SK-N-SH (cell line): ENCODE data around the gene FOXF1. TPM values are rescaled to one million over a fixed set of nuclear protein-coding genes. Genes with fewer than 3 reads are reported as not detected.

Source experiments
- CTCF ChIA-PET: fragments of 300-600, 350-600 bp; formaldehyde crosslinking; extraction: SDS; loops from one replicate; lab custom pipeline; 2021; lab: Yijun Ruan, JAX
- POLR2A ChIA-PET: fragments of 350-600 bp; sonication (Branson Sonifier 250); formaldehyde crosslinking; extraction: SDS; loops from one replicate; lab custom pipeline; 2020; ENCODE audit warnings: antibody characterized with exemption, inconsistent platforms; lab: Yijun Ruan, JAX
- DNase-seq: peaks from one replicate; pipeline ENCODE4 v3.0.0; 2012
- H2AFZ ChIP-seq: fragments of 200-600 bp; sonication (generic); 2 replicates; pipeline ENCODE4 v1.8.1; 2016; ENCODE audit warnings: antibody characterized with exemption, mild to moderate bottlenecking, low read depth
- H3F3A ChIP-seq: fragments of 200-600 bp; sonication (generic); replicated peaks from 2 replicates; pipeline ENCODE3; 2016; ENCODE audit warnings: antibody characterized with exemption, mild to moderate bottlenecking; ENCODE audit not compliant: insufficient read depth
- H3K27ac ChIP-seq, 2 experiments: fragments of 200-500 bp in 1 of 2; fragments of 200-600 bp in 1 of 2; sonication (Bioruptor generic) in 1 of 2; sonication (generic), shearing (Covaris generic) in 1 of 2; 2 replicates each; pipeline versions ENCODE4 v1.5.1 to v1.6.1; 2014 to 2016; ENCODE audit warnings: low read depth in 2 of 2, inconsistent platforms in 1 of 2, low read length in 1 of 2, mild to moderate bottlenecking in 1 of 2, mixed read lengths in 1 of 2
- H3K27me3 ChIP-seq: fragments of 200-600 bp; sonication (generic), shearing (Covaris generic); 2 replicates; pipeline ENCODE4 v1.6.1; 2016; ENCODE audit warnings: mixed run types; ENCODE audit not compliant: insufficient read depth
- H3K36me3 ChIP-seq, 2 experiments: fragments of 200-500 bp in 1 of 2; fragments of 200-600 bp in 1 of 2; sonication (Bioruptor generic) in 1 of 2; sonication (generic) in 1 of 2; replicated peaks in 1 of 2; 2 replicates each; pipeline versions ENCODE3 to v1.5.1; 2014 to 2016; ENCODE audit warnings: low read length in 1 of 2, mild to moderate bottlenecking in 1 of 2; ENCODE audit not compliant: insufficient read depth in 2 of 2, control insufficient read depth in 1 of 2
- H3K4me1 ChIP-seq, 2 experiments: fragments of 200-500 bp in 1 of 2; fragments of 200-600 bp in 1 of 2; sonication (Bioruptor generic) in 1 of 2; sonication (generic), shearing (Covaris generic) in 1 of 2; 2 replicates each; pipeline versions ENCODE4 v1.5.1 to v1.6.1; 2014 to 2016; ENCODE audit warnings: low read depth in 1 of 2, low read length in 1 of 2, mixed run types in 1 of 2; ENCODE audit not compliant: insufficient read depth in 2 of 2, control insufficient read depth in 1 of 2
- H3K4me2 ChIP-seq: fragments of 200-600 bp; sonication (generic), shearing (Covaris generic); 2 replicates; pipeline ENCODE4 v1.6.1; 2017; ENCODE audit warnings: mixed run types
- H3K4me3 ChIP-seq, 2 experiments: fragments of 200-500 bp in 1 of 2; fragments of 200-600 bp in 1 of 2; sonication (Bioruptor generic) in 1 of 2; sonication (generic), shearing (Covaris generic) in 1 of 2; 2 replicates each; pipeline versions ENCODE4 v1.5.1 to v1.8.1; 2014 to 2016; ENCODE audit warnings: low read depth in 2 of 2, inconsistent platforms in 1 of 2, low read length in 1 of 2, mild to moderate bottlenecking in 1 of 2, mixed read lengths in 1 of 2, moderate library complexity in 1 of 2
- H3K79me2 ChIP-seq: fragments of 200-600 bp; sonication (generic); 2 replicates; pipeline ENCODE4 v1.8.1; 2017; ENCODE audit warnings: mild to moderate bottlenecking; ENCODE audit not compliant: insufficient read depth
- H3K9ac ChIP-seq: fragments of 200-600 bp; sonication (generic); 2 replicates; pipeline ENCODE4 v1.6.1; 2017; ENCODE audit warnings: mixed run types
- H3K9me2 ChIP-seq: fragments of 200-600 bp; sonication (generic); 2 replicates; pipeline ENCODE4 v1.6.1; 2017; ENCODE audit warnings: mixed run types
- H3K9me3 ChIP-seq: fragments of 200-600 bp; sonication (generic); 2 replicates; pipeline ENCODE4 v1.6.1; 2017; ENCODE audit warnings: mixed run types, mild to moderate bottlenecking, moderate library complexity
- H4K20me1 ChIP-seq: fragments of 200-600 bp; sonication (generic); 2 replicates; pipeline ENCODE4 v1.6.1; 2017; ENCODE audit warnings: mild to moderate bottlenecking, mixed run types; ENCODE audit not compliant: insufficient read depth
- CHD2 ChIP-seq: fragments of 150-350 bp; IDR thresholded peaks from 2 replicates; pipeline ENCODE4 v1.6.1; 2018; ENCODE audit warnings: low read length; ENCODE audit not compliant: partially characterized antibody
- ELF1 ChIP-seq: IDR thresholded peaks from 2 replicates; pipeline ENCODE4 v1.4.0; 2012
- EP300 ChIP-seq, 2 experiments: IDR thresholded peaks; 2 replicates each; pipeline versions ENCODE4 v1.4.0 to v1.6.1; 2012; ENCODE audit warnings: borderline replicate concordance in 1 of 2, low read depth in 1 of 2, low read length in 1 of 2
- GATA2 ChIP-seq: sonication (generic); formaldehyde crosslinking; IDR thresholded peaks from 2 replicates; pipeline ENCODE4 v1.5.0; 2020; ENCODE audit warnings: mild to moderate bottlenecking, missing genetic modification reagents
- JUND ChIP-seq: IDR thresholded peaks from 2 replicates; pipeline ENCODE4 v1.4.0; 2012
- NFIC ChIP-seq: IDR thresholded peaks from 2 replicates; pipeline ENCODE4 v1.4.0; 2012; ENCODE audit warnings: borderline replicate concordance
- NRF1 ChIP-seq: IDR thresholded peaks from 2 replicates; pipeline ENCODE4 v1.6.1; 2012; ENCODE audit warnings: low read depth, mild to moderate bottlenecking, low read length
- RCOR1 ChIP-seq: fragments of 150-350 bp; IDR thresholded peaks from 2 replicates; pipeline ENCODE4 v1.6.1; 2017; ENCODE audit warnings: antibody characterized with exemption, low read length
- RXRA ChIP-seq: IDR thresholded peaks from 2 replicates; pipeline ENCODE4 v1.4.0; 2012; ENCODE audit warnings: low read depth, mild to moderate bottlenecking, borderline replicate concordance
- SIN3A ChIP-seq: IDR thresholded peaks from 2 replicates; pipeline ENCODE4 v1.6.1; 2012; ENCODE audit warnings: low read depth, mild to moderate bottlenecking, low read length, moderate library complexity, borderline replicate concordance
- TAF1 ChIP-seq: IDR thresholded peaks from 2 replicates; pipeline ENCODE4 v1.6.1; 2012; ENCODE audit warnings: low read depth, mild to moderate bottlenecking, low read length, moderate library complexity, borderline replicate concordance
- TCF12 ChIP-seq: IDR thresholded peaks from 2 replicates; pipeline ENCODE4 v1.4.0; 2012
- WGBS: methylation state at CpG from one replicate; pipeline ENCODE4 v1.1.6; 2017; ENCODE audit warnings: low lambda C conversion rate; 5-methylcytosine and 5-hydroxymethylcytosine counted together
- polyA plus RNA-seq, 3 experiments: library from polyadenylated mRNA; depleted of rRNA; stranded (reverse); fragments of >200 nt; gene quantifications; 2 replicates each; pipeline ENCODE4 v1.2.3, GENCODE V29; 2012
- TF ChIP-seq, protein P1 (sequence below): IDR thresholded peaks from 2 replicates; pipeline ENCODE4; 2012
- TF ChIP-seq, protein P2 (sequence below): fragments of 150-350 bp; IDR thresholded peaks from 2 replicates; pipeline ENCODE4 v1.6.1; 2017; ENCODE audit warnings: antibody characterized with exemption, low read length, low read depth, borderline replicate concordance
- TF ChIP-seq, protein P3 (sequence below): IDR thresholded peaks from 2 replicates; pipeline ENCODE4 v1.4.0; 2012; ENCODE audit warnings: low read depth
- TF ChIP-seq, protein P4 (sequence below): IDR thresholded peaks from 2 replicates; pipeline ENCODE4 v1.4.0; 2012; ENCODE audit warnings: low read depth, borderline replicate concordance
- TF ChIP-seq, protein P5 (sequence below): fragments of 200-600 bp; sonication (generic); IDR thresholded peaks from 2 replicates; pipeline ENCODE4 v1.6.1; 2017; ENCODE audit warnings: antibody characterized with exemption, mild to moderate bottlenecking, moderate library complexity

FOXF1 gene
- polyA plus RNA-seq, 1 of the 3 experiments (the other 2 are of a cell fraction): 0.02 TPM

DNA sequence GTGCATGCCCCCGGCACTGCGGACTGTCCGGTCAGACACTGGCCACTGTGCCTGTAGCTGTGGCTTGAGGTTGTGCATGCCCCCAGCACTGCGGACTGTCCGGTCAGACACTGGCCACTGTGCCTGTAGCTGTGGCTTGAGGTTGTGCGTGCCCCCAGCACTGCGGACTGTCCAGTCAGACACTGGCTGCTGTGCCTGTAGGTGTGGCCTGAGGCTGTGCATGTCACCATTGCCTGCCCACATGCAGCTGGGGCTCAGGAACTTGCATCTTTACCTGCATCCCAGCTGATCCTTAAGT is 39.5 kb downstream of the FOXF1 start:
- POLR2A ChIA-PET: no interaction called here

DNA sequence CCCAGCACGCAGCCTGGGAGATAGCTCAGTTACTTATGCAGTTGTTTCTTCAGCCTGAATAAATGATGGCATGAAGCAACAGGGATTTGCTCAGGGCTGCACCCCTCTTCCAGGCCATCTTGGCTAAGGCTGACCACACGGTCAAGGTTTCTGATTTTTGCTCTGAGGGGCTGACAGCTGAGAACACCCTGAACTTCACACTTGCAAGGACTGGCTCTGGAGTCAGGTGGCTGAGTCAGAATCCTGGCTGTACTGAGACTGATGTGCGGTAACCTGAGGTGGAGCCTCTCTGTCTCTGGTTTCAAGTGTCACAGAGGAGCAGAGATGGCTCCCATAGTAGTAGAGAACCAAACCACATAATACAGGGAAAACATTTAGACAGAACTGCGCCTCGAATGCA is 40.0 kb downstream of the FOXF1 start:
- peaks cover 16 to 56% of the 10 kb centered on the region in 2 experiments for H3K36me3 ChIP-seq
- H3K4me2 ChIP-seq: no peak overlapping the region
- no peak overlapping the region for H3K9ac ChIP-seq
- CTCF ChIA-PET: no interaction called here
- DNase-seq: no peak
- H3K4me1 ChIP-seq: peaks cover 0 to 5% of the 10 kb centered on the region in 2 experiments; a peak in 1 of 4 replicates
- POLR2A ChIA-PET: no interaction called here
- H2AFZ ChIP-seq: no peak overlapping the region
- H3K27ac ChIP-seq: no peak overlapping the region
- peaks cover 7% of the 10 kb centered on the region for H3F3A ChIP-seq
- no peaks in the 10 kb centered on the region for H3K9me2 ChIP-seq
- H3K4me3 ChIP-seq: no peak overlapping the region
- H3K9me3 ChIP-seq: no peaks in the 10 kb centered on the region
- TF ChIP-seq NFIC (no peak), JUND (no peak), TAF1 (no peak), RXRA (no peak), SIN3A (no peak), CHD2 (no peak), NRF1 (no peak)
- TF ChIP-seq, protein P1, sequence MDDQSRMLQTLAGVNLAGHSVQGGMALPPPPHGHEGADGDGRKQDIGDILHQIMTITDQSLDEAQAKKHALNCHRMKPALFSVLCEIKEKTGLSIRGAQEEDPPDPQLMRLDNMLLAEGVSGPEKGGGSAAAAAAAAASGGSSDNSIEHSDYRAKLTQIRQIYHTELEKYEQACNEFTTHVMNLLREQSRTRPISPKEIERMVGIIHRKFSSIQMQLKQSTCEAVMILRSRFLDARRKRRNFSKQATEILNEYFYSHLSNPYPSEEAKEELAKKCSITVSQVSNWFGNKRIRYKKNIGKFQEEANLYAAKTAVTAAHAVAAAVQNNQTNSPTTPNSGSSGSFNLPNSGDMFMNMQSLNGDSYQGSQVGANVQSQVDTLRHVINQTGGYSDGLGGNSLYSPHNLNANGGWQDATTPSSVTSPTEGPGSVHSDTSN: no peak
- TF ChIP-seq, protein P2, sequence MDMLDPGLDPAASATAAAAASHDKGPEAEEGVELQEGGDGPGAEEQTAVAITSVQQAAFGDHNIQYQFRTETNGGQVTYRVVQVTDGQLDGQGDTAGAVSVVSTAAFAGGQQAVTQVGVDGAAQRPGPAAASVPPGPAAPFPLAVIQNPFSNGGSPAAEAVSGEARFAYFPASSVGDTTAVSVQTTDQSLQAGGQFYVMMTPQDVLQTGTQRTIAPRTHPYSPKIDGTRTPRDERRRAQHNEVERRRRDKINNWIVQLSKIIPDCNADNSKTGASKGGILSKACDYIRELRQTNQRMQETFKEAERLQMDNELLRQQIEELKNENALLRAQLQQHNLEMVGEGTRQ: no peak
- no peaks in the 10 kb centered on the region for H3K27me3 ChIP-seq
- 95% methylated on average over 5 of the region's 5 CpGs for WGBS
- peaks cover 13% of the 10 kb centered on the region for H3K79me2 ChIP-seq
- H4K20me1 ChIP-seq: no peaks in the 10 kb centered on the region

More for the DNA sequence above, 39.5 kb downstream of the FOXF1 start:
- Histone ChIP-seq H3K4me3 (no peak overlapping the region), H3K79me2 (peaks cover 13% of the 10 kb centered on the region), H2AFZ (no peak overlapping the region), H3K9me3 (no peaks in the 10 kb centered on the region), H3K4me2 (no peak overlapping the region), H3K4me1 (peaks cover 0 to 5% of the 10 kb centered on the region in 2 experiments; a peak in 1 of 4 replicates), H3K9me2 (no peaks in the 10 kb centered on the region), H3K36me3 (peaks cover 16 to 56% of the 10 kb centered on the region in 2 experiments), H3K27me3 (no peaks in the 10 kb centered on the region), H4K20me1 (no peaks in the 10 kb centered on the region), H3K27ac (no peak overlapping the region), H3F3A (peaks cover 7% of the 10 kb centered on the region), H3K9ac (no peak overlapping the region)
- CTCF ChIA-PET: interaction anchor here (0.6 to 1.5 kb wide), 2 partner anchors 15 to 32 kb away, joined by 3 read pairs; no protein-coding TSS in a partner anchor
- no CpG with 5 or more reads among the region's 7 CpGs for WGBS
- TF ChIP-seq GATA2 (CRISPR knock-in tag) (no peak), EP300 (IDR thresholded peaks at IDR 0.05; ENCODE audit: borderline replicate concordance in 1 of 2, low read depth in 1 of 2, low read length in 1 of 2) (no peak), RCOR1 (no peak), JUND (no peak), ELF1 (no peak), CHD2 (no peak), RXRA (no peak), NRF1 (no peak), TCF12 (no peak)
- TF ChIP-seq, protein P3, sequence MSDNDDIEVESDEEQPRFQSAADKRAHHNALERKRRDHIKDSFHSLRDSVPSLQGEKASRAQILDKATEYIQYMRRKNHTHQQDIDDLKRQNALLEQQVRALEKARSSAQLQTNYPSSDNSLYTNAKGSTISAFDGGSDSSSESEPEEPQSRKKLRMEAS: no peak
- TF ChIP-seq, protein P2: no peak
- TF ChIP-seq, protein P4, sequence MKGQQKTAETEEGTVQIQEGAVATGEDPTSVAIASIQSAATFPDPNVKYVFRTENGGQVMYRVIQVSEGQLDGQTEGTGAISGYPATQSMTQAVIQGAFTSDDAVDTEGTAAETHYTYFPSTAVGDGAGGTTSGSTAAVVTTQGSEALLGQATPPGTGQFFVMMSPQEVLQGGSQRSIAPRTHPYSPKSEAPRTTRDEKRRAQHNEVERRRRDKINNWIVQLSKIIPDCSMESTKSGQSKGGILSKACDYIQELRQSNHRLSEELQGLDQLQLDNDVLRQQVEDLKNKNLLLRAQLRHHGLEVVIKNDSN: no peak
- TF ChIP-seq, protein P1: no peak
- TF ChIP-seq, protein P5, sequence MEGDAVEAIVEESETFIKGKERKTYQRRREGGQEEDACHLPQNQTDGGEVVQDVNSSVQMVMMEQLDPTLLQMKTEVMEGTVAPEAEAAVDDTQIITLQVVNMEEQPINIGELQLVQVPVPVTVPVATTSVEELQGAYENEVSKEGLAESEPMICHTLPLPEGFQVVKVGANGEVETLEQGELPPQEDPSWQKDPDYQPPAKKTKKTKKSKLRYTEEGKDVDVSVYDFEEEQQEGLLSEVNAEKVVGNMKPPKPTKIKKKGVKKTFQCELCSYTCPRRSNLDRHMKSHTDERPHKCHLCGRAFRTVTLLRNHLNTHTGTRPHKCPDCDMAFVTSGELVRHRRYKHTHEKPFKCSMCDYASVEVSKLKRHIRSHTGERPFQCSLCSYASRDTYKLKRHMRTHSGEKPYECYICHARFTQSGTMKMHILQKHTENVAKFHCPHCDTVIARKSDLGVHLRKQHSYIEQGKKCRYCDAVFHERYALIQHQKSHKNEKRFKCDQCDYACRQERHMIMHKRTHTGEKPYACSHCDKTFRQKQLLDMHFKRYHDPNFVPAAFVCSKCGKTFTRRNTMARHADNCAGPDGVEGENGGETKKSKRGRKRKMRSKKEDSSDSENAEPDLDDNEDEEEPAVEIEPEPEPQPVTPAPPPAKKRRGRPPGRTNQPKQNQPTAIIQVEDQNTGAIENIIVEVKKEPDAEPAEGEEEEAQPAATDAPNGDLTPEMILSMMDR: no peak
- no peak for DNase-seq
